GM19328 (cell line): Measurements from ENCODE around the gene LPP.

Experiments
- ATAC-seq: cut with Tn5 transposase; IDR thresholded peaks from one replicate; pipeline ENCODE4 v1.9.1; 2021; ENCODE audit warnings: mild to moderate bottlenecking, moderate library complexity; ENCODE audit not compliant: unreplicated experiment

Gene LPP

DNA sequence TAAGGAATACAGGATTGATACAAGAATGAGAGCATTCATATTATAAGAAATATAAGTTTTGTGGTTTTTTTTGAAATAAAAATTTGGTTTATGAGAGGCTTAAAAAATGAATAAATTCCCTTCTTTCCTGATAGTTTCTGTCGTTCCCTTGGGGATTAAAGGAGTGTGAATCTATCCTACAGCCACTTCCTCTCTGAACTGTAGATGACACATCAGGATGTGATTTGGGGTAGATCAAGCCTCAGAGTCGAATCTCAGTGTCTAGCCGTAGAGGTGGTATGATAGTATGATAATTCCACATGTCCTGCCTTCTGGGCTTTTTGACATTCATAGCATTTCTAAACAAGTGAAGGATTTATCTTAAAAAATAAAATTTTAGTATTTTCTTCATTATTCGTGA, 343.1 kb downstream of the LPP start:
- ATAC-seq = no peak

DNA sequence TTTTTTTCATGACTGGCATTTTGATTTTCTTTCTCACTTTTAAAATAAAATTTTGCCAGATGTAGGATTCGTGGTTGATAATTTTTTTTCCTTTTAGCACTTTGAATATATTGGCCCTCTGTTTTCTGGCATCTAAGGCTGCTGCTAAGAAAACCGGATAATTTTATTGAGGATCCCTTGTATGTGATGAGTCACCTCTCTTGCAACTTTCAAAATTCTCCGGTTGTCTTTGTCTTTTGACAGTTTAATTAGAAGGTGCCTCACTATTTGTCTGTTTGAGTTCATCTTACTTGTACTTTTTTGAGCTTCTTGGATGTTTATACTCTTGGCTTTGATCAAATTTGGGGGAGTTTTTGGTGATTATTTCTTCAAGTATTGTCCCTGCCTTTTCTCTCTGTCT, 349.7 kb downstream of the LPP start:
- no peak for ATAC-seq

DNA sequence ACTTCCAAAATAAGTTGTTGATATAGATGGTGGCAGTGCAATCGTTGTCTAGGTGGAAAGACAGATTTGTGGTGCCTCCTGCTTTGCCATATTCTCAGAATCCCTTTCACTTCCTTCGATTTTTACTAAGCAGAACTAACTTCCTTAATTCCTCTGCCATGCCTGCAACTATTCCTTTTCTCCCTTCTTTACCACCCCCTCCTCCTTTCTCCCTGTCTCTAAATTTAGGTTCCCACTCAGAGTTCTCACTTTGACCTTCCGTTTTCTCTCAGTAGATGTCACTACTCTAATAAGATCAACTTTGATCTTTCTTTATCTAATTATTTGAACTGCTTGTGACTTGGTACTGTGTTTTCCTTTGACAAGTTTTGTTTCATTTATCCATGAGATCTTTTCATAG, 351.2 kb downstream of the LPP start:
- no peak for ATAC-seq

DNA sequence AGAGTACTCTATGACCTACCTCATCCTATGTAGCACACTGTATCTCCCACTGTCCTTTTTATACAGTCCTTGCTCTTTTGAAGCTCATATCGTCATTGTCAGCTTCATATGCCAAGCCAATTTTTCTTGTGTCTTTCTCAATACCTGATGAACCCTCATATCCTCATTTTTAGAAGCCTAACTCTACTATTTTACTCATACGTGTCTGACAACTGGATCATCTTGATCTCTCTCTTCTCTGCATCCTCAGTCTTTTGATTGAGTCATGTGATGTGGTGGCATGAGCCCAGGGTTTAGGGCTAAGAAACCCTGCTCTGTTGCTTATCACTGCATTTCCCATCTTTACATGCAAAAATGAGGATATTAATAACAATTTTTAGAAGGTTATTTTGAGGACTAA, 352.0 kb downstream of the LPP start:
- no peak for ATAC-seq

DNA sequence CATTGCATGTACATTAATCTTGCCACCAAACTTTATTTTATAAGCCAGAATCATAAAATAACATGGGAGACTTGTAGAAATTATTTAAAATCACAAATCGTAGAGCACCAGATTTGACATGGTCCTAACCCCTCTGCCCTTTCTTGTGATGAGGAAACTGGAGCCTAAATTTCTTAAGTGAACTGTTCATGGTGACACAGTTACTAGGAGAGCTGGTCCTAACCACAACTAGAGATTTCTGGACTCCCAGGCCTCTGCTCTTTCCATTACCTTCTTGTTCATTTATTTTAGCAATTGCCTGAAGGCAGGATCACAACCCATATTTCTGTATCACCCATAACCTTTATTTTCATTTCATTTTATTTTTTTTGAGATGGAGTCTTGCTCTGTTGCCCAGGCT, 352.5 kb downstream of the LPP start:
- ATAC-seq = no peak

DNA sequence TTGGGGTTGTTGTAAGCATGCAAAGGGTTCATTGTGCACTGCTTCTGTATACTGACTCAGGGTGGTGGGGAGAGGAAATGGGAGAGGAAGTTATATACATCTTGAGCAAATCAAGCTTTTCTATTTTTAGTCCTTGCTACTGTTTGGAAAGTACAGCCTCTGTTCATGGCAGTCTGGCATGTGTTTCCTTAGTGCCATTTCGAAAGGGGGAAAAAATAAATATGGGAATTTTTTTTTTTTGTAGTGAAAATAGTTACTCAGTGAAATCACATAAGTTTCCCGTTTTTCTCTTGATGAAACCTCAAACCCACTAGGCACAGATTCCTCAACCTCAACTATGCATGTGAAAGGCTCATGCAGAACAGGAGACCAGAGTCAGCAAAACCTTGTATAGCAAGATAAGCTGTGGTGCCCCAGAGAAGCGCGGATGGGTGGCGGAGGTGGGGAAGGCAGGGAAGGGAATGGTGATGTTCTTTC, 353.3 kb downstream of the LPP start:
- ATAC-seq = no peak

DNA sequence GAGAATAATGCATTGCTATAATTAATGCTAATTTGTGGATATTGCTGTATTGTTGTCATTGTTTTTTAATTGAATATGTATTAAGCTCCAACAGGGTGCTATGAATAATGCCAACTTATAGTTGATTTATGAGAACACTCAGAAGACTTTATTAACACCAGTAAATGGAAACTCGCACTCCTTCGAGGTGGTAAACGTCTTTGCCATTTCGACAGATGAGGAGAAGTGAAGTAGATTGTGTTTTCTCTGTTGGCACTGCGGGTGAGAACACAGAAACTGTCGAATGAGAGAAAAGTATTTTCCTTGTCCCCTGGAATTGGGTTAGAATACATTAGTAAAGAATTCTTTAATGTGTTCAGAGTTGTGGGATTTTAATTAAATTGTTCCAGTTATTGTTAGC, 354.5 kb downstream of the LPP start:
- ATAC-seq = no peak

DNA sequence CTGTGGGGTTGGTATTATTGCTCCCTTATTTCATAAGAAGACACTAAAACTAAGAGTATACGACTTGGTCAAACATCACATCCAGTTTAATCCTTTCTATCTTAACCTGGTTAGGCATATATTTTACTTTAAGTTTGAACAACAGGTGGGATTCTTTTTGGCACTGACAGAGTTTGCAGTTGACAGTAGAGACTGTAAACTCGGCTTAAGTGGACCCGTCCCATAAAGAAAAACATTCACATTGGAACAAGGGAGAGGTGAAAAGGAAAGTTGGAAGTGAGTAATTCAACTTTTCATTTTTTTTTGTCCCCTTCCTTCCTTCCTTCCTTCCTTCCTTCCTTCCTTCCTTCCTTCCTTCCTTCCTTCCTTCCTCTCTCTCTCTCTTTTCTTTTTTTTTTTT, 355.4 kb downstream of the LPP start:
- ATAC-seq = no peak

DNA sequence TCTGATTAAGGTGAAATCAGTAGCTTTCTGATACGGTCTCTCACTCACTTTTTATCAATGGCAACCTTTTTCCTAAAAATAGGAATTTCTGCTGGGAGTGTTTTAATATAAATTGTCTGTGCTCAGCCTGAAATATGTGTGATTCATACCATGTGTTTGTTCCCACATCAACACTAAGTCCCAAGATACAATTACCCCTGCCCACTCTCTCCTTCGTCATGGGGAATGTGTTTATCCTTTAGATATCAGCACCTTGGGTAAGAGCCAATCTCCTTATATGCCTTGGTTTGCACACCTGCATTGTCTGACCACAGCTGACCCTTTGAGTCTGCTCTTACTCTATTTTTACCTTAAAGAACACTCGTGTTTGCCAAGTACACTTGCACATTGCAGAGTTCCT, 356.4 kb downstream of the LPP start:
- no peak for ATAC-seq

DNA sequence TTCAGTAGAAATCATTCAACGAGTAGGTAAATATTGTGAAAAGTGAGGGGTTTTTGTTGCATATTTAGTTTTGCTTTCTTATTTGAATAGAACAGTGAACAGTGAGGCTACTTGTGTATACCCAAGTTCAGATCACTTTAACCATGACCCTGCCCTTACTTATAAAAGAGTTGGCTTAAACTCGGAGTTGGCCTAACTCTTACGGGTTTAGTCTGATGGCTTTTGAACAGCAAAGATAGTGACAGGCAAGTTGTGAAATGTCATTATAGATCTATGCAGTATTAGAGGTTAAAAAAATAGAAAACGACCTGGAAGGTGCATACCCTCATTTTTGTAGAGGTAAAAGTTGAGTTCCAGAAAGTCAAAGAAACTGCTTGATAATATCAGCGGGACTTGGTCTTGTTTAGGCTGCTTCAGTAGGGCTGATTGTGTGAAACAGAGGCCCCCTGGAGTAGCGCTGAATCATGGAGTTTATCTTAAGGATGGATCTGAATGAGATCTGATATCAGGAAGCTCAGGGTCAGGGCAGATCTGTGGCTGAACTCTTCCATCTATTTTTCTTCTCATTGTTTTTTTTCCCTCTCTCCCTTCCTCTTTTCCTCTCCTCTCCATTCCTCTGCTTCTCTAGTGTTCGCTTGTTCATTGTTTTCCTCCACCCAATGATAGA, 359.8 kb downstream of the LPP start:
- ATAC-seq = no peak

DNA sequence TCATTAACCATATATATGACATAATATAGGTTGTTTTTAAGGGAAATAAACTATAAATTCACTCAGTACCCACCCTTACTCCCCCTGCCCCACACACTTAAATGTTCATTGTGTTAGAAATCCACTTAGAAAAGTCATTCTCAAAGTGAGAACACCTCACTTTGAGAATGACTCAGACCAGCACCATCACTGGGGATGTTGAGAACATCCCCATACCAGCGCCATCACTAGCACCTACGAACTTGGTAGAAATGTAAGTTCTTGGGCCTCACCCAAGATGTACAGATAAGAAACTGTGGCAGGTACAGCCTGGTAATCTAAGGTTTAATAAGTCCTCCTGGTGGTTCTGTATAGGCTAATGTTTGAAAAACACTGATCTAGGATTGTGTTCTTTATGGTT, 362.6 kb downstream of the LPP start:
- no peak for ATAC-seq

DNA sequence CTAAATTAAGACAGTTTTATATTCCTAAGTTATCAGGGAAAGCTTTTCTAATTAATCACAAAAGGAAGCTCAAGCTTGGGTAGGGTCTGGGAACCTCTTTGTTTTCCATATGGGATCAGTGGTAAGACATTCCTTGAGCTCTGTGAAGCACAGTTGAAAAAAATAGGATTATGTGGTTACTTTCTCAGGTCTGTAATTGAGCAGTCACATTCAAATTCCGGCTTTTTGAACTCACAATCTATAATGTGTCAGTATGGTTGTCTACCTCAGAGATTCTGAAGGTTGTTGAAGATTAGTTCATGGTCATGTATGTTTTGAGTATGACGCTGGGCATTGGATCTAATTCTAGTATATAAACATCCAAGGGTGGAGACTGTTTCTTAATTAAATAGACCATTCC, 364.5 kb downstream of the LPP start:
- no peak for ATAC-seq

DNA sequence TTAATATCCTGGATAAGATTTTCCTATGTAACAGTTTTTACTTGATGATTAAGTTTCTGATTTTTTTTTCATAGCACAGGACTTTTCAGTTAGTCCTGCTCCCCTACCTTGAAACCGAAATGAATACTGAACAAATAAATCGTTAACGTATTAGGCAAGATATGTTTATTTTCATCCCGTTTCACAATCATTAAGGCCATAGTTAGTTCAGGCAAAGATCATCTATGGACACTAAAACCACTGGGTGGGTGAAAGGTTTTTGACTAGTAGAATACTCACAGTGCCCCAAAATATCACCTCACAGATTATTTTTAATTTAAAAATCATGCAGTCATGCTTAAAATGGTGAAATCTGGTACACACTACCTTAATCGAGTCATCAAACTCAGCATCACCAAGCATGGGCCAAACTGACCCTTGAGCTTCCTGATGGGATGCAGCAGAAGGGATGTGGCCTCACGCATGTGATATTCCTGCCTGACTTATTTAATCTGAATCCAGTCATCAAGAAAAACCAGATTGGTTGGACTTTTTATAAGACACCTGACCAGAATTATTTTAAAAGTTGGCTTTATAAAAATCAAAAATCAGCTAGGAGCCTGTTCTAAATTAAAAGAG, 365.0 kb downstream of the LPP start:
- ATAC-seq = no peak

DNA sequence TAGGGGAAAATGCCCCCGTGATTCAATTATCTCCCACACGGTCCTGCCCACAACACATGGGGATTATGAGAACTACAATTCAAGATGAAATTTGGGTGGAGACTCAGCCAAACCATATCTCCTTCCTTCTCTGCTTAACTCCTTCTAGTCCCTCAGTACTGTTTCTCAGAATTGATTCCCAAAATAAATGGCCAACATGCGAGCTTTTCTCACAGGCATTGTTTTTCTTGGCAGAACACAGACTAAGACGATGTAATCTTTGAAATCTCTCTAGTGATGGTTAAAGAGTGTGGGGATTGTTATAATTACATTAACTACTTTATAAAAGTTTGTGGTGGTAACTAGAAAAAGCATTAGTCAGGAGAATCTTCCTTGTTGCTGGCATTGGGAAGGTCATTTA, 366.5 kb downstream of the LPP start:
- ATAC-seq = no peak

DNA sequence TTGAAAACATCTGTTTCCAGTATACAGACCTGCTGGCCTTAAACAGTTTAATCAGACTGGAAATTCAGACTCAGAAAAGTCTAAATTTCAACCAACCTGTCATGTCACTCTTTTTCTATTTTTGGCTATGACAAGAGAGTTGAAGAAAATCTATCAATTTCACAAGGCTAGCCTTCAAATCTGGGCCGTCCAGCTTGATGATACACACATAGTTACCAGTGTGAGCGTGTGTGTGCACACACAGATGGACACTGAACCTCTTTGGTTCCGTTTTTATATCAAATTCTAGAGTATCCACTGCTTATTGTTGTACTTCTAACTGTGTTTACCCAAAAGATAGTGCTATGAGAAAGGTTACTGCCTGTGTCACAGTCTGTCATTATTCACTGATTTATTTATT, 368.2 kb downstream of the LPP start:
- no peak for ATAC-seq

DNA sequence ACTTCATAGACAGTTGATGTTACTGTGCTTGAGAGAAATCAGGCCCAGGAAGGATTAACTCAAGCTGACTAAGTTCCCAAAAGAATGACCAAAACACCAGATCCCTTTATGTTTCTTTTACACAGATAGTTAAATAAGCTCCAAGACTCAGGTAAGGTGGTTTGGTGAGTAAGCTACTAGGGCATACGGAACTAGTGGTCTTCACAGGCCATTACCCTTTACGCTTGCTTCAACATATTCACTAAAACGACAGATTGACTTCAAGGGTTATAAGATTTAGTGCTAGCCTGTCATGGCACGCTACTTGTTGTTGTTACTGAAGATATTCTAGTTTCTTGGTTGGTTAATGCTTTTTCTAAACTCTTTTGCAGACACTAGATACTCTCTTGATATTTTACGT, 369.3 kb downstream of the LPP start:
- ATAC-seq = no peak

DNA sequence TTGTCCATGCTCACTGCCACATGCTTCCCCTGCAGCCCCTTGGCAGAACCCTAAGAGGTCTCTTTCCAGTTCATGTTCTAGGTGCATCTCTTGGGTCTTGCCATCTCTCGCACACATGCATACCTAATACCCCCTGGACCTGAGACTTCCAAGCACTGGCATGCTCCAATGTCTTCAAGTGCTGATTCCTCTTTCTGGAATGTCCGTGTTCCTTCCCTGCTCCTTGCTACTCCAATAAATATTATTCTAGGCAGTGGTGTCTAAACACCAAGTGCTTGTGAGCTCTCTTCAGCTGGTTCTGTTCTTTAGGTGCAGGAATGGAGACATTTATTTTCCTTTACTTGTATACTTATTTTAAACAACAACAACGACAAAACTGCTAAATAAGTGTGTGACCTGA, 370.1 kb downstream of the LPP start:
- ATAC-seq = no peak

DNA sequence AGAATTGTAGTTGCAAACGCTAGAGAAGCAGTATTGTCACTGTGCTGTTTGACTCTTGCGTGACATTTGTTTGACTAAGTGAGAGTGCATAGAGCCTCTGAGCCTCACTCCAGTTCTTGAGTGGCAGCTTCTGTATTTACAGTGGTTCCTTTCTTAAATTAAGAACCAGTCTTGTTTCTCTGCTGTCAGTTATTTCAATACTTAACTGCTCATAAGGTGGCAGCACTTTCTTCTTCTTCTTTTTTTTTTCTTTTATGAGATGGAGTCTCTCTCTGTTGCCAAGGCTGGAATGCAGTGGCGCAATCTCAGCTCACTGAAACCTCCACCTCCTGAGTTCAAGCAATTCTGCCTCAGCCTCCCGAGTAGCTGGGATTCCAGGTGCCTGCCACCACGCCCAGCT, 372.1 kb downstream of the LPP start:
- no peak for ATAC-seq

DNA sequence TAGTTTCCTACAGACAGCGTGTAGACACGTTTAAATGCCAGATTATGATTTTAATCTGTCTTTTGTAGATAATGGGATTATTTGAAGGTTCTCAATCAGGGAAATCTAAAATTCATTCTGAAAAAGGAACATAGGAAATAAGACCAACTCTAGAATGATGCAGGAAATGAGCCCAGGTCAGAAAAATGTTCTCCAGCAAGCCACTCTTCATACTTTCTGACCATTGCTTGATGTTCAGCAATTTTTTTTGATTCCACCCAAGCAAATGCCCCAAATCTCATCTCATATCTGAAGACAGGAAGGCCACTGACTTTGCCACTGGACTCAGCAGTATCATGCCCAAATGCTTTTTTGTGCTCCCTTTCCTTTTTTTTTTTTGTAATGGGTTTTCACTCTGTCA, 373.4 kb downstream of the LPP start:
- no peak for ATAC-seq

DNA sequence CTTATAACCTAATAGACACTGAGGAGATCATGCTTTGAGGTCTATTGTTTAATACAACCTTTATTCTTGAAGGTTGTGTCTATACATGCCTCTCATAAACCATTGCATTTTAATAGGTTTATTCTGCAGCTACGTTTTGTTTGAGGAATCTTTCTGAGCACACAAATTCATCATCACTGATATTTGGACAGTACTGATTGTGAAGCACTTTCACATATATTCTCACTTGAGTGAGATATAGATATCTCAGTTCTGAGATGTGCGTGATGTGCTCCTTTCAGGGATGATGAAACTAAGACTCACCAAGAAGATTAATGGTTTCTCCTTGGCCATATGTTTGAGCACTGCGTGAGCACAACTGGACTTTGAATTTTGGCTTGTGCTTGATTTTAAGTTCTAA, 374.4 kb downstream of the LPP start:
- ATAC-seq = no peak

DNA sequence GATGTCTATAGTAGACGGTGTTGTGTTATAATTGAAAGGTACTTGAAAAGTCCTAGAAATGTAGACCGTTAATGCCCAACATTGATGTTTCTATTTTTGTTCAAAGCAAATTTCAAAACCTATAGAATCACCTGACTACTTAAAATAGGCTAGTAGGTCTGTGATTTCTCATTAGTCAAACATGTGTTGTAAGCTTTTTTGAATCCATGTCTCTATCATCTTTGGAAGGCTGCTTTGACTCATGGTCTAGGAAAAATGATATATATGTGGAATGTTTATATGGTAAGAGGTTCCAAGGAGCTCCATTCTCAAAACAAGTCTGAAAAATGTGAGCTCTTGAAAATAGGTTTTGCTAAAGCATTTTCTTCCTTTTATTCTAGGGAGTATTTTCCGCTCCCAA, 375.3 kb downstream of the LPP start:
- ATAC-seq = no peak

DNA sequence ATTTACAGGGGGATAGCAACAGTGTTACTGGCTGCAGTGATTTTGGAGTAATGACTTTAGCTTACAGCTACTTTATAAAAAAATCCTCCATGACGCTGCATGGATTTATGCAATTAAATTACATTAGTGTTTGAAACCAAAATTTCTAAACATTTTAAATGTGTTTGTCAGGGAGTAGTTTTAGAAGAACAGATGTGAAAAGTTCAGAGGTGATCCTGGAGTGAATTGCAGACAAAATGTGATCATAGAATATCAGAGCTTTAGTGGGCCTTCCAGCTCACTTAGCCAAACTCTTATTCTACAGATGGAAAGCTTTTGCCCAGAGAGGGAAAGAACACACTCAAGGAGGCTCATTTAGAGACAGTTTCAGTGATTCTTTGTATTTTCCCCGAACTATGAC, 376.3 kb downstream of the LPP start:
- ATAC-seq = no peak

DNA sequence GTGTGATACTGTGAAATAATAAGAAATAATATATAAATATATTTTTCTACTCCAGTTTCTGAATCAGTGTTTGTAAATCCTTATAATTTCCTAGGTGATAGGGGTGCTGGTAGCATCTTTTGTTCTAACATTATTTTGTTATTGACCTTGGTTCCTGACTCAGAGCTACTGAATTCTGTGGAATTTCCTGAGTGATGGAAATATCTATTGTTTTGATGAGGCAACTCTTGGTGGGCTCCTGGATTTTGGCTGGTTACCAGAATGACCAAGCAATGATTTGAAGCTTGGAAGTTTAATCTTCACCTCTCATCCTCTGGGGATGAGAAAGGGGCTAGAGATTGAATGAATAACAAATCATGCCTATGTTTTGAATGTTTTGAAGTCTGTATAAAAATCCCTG, 377.3 kb downstream of the LPP start:
- ATAC-seq = no peak
